ENCODE data around the gene TNFRSF1A. TPM values are rescaled to one million over a fixed set of nuclear protein-coding genes. Genes with fewer than 3 reads are reported as not detected.

The TNFRSF1A gene
- total RNA-seq, 1 donor from 2014 or later = 127 TPM

DNA sequence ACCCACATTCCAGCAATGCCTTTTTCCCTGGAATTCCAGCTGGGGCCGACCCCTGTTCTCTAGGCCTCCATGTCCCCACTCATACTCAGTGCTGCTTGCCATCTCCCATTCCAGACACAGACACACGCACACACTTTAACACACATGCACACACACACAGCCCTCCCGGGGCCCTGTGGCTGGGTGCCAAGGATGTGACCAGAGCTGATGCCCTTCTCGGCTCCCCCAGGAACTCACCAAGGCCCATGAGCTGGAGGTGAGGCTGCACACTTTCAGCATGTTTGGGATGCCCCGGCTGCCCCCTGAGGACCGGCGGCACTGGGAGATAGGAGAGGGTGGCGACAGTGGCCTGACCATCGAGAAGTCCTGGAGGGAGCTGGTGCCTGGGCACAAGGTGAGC, 27.1 kb downstream of the TNFRSF1A start:
- no peak overlapping the region for H3K4me3 Mint-ChIP-seq (ENCODE audit: unreplicated experiment)
- DNase-seq (ENCODE audit: low spot score) = no peak
- H3K27ac Mint-ChIP-seq (ENCODE audit: unreplicated experiment) = no peak overlapping the region
- H3K36me3 Mint-ChIP-seq (ENCODE audit: low read depth) = no peaks in the 10 kb centered on the region
- no peaks in the 10 kb centered on the region for H3K9me3 Mint-ChIP-seq (ENCODE audit: low read depth)
- H3K27me3 Mint-ChIP-seq (ENCODE audit: low read depth) = no peaks in the 10 kb centered on the region
- peaks cover 13% of the 10 kb centered on the region for H3K4me1 Mint-ChIP-seq (ENCODE audit: low read depth)
- TF ChIP-seq, protein P1, sequence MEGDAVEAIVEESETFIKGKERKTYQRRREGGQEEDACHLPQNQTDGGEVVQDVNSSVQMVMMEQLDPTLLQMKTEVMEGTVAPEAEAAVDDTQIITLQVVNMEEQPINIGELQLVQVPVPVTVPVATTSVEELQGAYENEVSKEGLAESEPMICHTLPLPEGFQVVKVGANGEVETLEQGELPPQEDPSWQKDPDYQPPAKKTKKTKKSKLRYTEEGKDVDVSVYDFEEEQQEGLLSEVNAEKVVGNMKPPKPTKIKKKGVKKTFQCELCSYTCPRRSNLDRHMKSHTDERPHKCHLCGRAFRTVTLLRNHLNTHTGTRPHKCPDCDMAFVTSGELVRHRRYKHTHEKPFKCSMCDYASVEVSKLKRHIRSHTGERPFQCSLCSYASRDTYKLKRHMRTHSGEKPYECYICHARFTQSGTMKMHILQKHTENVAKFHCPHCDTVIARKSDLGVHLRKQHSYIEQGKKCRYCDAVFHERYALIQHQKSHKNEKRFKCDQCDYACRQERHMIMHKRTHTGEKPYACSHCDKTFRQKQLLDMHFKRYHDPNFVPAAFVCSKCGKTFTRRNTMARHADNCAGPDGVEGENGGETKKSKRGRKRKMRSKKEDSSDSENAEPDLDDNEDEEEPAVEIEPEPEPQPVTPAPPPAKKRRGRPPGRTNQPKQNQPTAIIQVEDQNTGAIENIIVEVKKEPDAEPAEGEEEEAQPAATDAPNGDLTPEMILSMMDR (IDR thresholded peaks at IDR 0.05) = no peak

GRCh38 chr12:6313326-6313940, 28.4 kb downstream of the TNFRSF1A start:
- Mint-ChIP-seq H3K27ac (ENCODE audit: unreplicated experiment) (no peak overlapping the region), H3K36me3 (ENCODE audit: low read depth) (no peaks in the 10 kb centered on the region), H3K4me3 (ENCODE audit: unreplicated experiment) (no peak overlapping the region), H3K9me3 (ENCODE audit: low read depth) (no peaks in the 10 kb centered on the region), H3K27me3 (ENCODE audit: low read depth) (no peaks in the 10 kb centered on the region), H3K4me1 (ENCODE audit: low read depth) (peaks cover 13% of the 10 kb centered on the region)
- DNase-seq (ENCODE audit: low spot score) = no peak
- TF ChIP-seq, protein P1 (IDR thresholded peaks at IDR 0.05) = no peak

DNA sequence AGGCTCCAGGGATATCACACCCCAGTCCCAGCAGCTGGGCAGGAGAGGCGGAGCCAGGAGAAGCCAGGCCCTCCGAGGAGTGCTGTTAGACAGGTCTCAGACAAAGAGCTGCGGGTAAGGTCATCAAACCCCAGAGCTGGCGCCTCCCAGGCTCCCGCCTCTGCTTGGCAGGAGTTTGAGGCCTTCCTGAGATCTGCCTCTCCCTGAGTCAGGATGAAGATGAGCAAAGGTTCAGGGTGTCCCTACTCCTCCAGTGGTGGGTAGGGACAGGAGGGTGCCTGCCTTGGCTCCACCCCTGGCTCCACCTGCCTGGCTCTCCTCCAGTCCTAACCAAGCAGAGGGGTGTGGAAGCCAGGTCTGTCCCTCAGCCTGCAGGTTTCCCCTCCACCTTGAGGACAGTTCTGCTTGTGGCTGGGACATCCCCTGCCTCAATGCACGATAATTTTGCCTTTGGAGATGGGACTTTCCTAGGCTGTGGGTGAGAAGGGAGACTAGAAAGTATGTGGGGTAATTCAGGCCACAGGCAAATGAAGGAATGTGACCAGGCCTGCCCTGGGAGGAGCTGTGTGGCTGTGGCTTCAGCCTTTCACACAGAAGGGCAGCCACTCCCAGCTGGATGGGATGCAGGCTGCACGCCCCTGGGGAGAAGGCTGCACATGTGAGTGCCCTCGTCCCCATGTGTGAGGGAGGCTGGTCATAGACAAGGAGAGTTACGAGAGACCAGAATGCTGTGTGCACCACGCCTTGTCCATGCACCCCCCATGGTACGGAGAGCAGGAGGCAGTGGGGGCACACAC, 29.1 kb downstream of the TNFRSF1A start:
- DNase-seq (ENCODE audit: low spot score) = no peak
- TF ChIP-seq, protein P1 (IDR thresholded peaks at IDR 0.05) = no peak
- no peak overlapping the region for H3K4me3 Mint-ChIP-seq (ENCODE audit: unreplicated experiment)
- no peaks in the 10 kb centered on the region for H3K9me3 Mint-ChIP-seq (ENCODE audit: low read depth)
- peaks cover 13% of the 10 kb centered on the region for H3K4me1 Mint-ChIP-seq (ENCODE audit: low read depth)
- no peaks in the 10 kb centered on the region for H3K36me3 Mint-ChIP-seq (ENCODE audit: low read depth)
- H3K27ac Mint-ChIP-seq (ENCODE audit: unreplicated experiment) = no peak overlapping the region
- H3K27me3 Mint-ChIP-seq (ENCODE audit: low read depth) = no peaks in the 10 kb centered on the region

DNA sequence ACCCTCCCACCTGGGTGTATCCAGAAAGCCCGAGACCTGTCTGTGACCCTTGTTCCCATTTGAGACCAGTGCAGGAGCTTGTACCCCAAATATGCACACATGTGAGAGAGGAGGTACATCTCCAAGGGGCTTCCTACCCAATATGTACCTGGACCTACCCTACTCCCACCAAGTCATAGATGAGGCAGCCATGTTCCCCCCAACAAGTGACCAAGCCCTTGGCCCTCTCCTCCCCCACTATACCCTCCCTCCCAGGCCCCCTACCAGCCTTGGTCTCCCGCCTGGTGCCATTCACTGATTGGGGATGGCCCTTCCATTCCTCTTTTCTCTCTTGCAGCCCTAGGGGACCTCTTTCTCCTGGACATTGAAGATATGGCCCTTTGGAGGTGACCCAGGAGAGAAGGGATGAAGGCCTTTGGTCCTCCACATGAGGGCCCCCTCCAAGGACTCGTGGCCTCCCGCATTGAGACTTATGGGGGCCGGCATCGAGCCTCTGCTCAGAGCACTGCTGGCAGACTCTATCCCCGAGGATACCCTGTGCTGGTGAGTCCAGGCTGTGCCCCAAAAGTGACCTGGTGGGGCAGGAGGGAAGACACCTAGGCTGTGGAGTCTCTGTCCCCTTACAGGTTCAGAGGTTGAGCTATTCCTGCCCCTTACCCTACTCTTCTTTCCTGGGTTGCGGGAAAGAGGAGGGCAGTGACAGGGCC, 29.9 kb downstream of the TNFRSF1A start:
- no peaks in the 10 kb centered on the region for H3K36me3 Mint-ChIP-seq (ENCODE audit: low read depth)
- H3K4me1 Mint-ChIP-seq (ENCODE audit: low read depth) = peaks cover 13% of the 10 kb centered on the region
- no peak overlapping the region for H3K27ac Mint-ChIP-seq (ENCODE audit: unreplicated experiment)
- TF ChIP-seq, protein P1 (IDR thresholded peaks at IDR 0.05) = no peak
- no peaks in the 10 kb centered on the region for H3K27me3 Mint-ChIP-seq (ENCODE audit: low read depth)
- no peak for DNase-seq (ENCODE audit: low spot score)
- H3K4me3 Mint-ChIP-seq (ENCODE audit: unreplicated experiment) = no peak overlapping the region
- H3K9me3 Mint-ChIP-seq (ENCODE audit: low read depth) = no peaks in the 10 kb centered on the region
